ENCODE data around the gene PXMP4.

The PXMP4 gene

GRCh38 chr20:33733654-33734576 lies 13.8 kb upstream of the PXMP4 start:
- TF ChIP-seq, protein P1, sequence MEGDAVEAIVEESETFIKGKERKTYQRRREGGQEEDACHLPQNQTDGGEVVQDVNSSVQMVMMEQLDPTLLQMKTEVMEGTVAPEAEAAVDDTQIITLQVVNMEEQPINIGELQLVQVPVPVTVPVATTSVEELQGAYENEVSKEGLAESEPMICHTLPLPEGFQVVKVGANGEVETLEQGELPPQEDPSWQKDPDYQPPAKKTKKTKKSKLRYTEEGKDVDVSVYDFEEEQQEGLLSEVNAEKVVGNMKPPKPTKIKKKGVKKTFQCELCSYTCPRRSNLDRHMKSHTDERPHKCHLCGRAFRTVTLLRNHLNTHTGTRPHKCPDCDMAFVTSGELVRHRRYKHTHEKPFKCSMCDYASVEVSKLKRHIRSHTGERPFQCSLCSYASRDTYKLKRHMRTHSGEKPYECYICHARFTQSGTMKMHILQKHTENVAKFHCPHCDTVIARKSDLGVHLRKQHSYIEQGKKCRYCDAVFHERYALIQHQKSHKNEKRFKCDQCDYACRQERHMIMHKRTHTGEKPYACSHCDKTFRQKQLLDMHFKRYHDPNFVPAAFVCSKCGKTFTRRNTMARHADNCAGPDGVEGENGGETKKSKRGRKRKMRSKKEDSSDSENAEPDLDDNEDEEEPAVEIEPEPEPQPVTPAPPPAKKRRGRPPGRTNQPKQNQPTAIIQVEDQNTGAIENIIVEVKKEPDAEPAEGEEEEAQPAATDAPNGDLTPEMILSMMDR (IDR thresholded peaks at IDR 0.05; ENCODE audit: extremely low read depth, insufficient read depth, missing control alignments), result no peak
- in situ Hi-C loops (cut with MboI; ENCODE audit: low pct_unique_long_range_greater_than_20kb, low sequenced_read_pairs, unreplicated experiment), result no loop called here
- DNase-seq (ENCODE audit: low spot score), result no peak

GRCh38 chr20:33732166-33732970 lies 12.3 kb upstream of the PXMP4 start:
- peak; percentile 85 for DNase-seq (ENCODE audit: low spot score)
- TF ChIP-seq, protein P1 (IDR thresholded peaks at IDR 0.05; ENCODE audit: extremely low read depth, insufficient read depth, missing control alignments), result peak; percentile 25
- in situ Hi-C loops (cut with MboI; ENCODE audit: low pct_unique_long_range_greater_than_20kb, low sequenced_read_pairs, unreplicated experiment), result no loop called here

DNA sequence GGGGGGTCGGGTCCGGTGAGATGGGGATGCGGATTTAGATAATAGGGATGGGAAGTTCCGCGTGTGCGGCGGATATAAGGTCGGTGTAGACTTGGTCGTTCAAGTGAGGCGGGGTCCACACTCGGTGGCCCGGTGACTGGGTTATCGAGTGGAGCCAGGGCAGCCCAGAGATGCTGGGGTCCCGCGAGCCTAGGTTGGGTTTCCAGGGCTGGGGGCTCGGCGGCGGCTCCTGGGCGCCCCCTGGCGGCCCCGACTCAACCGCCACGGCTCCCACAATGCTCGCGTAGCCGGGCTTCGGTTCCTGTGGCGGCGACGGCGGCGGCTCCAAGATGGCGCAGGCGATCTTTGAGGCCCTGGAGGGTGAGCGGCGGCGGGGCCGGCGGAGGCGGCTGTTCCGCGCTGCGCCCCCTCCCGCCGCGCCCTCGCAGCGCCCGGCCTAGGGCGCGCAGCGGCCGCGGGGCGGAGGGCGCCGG lies 11.6 kb upstream of the PXMP4 start, which contains the start of gene ZNF341:
Gene ZNF341 (plus strand): TSS at position 304 of the 473 bp plus-strand sequence. CDS start 26 bp downstream, at position 330.
- peak; percentile 89 for DNase-seq (ENCODE audit: low spot score)
- TF ChIP-seq, protein P1 (IDR thresholded peaks at IDR 0.05; ENCODE audit: extremely low read depth, insufficient read depth, missing control alignments), result peak; percentile 91
- in situ Hi-C loops (cut with MboI; ENCODE audit: low pct_unique_long_range_greater_than_20kb, low sequenced_read_pairs, unreplicated experiment), result no loop called here

DNA sequence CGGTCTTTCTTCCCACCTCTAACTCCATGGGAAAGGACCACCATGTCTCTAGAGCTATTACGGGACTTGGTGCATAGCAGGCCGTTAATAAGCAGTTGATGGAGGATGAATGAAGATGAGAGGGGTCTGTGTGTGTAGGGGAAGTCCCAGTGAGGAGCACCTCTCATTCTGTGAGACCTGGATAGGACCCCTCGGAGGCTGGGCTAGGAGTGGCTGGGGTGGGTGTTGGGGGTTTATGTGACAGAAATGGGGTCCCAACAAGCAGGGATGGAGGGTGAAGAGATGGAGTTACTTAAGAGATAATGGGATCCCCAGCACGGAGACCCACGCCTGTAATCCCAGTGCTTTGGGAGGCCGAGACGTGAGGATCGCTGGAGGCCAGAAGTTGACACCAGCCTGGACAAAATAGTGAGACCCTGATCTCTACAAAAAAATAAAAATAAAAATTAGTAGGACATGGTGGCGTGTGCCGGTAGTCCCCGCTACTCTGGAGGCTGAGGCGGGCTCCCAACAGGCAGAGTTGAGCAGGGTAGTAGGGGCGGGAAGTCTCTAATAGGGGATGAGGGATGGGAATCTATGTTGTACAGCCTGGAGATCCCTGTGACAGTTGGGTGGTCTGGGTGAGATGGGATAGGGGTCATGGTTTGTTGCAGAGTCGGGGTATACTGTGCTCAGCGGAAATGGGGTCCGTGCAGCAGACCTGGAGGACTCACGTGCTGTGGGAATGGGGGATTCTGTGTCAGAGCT lies 11.0 kb upstream of the PXMP4 start:
- TF ChIP-seq, protein P1 (IDR thresholded peaks at IDR 0.05; ENCODE audit: extremely low read depth, insufficient read depth, missing control alignments), result no peak
- no peak for DNase-seq (ENCODE audit: low spot score)
- in situ Hi-C loops (cut with MboI; ENCODE audit: low pct_unique_long_range_greater_than_20kb, low sequenced_read_pairs, unreplicated experiment), result no loop called here

GRCh38 chr20:33729101-33729500 lies 9.0 kb upstream of the PXMP4 start:
- TF ChIP-seq, protein P1 (IDR thresholded peaks at IDR 0.05; ENCODE audit: extremely low read depth, insufficient read depth, missing control alignments), result no peak
- in situ Hi-C loops (cut with MboI; ENCODE audit: low pct_unique_long_range_greater_than_20kb, low sequenced_read_pairs, unreplicated experiment), result no loop called here
- DNase-seq (ENCODE audit: low spot score), result no peak

DNA sequence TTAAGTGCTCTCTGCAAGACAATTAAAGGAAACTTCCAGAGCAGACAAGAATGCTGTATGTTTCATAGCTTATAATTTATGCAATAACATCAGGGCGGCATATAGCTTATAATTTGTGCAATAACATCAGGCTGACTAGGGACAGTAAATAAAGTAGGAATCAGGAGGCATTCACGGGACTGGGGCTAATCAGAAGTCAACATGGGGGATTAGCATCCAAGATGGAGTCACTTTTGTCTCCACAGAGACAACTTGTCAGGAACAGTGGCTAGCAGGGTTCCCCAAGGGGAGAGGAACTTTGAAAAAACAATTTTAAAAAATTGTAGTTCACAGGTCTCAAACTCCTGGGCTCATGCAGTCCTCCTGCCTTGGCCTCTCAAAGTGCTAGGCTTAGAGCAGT lies 8.4 kb upstream of the PXMP4 start:
- DNase-seq (ENCODE audit: low spot score), result no peak
- TF ChIP-seq, protein P1 (IDR thresholded peaks at IDR 0.05; ENCODE audit: extremely low read depth, insufficient read depth, missing control alignments), result no peak
- in situ Hi-C loops (cut with MboI; ENCODE audit: low pct_unique_long_range_greater_than_20kb, low sequenced_read_pairs, unreplicated experiment), result no loop called here

All from GM13977 (cell line).